ENCODE measurements around the gene CCDC9B. TPM values are rescaled to one million over a fixed set of nuclear protein-coding genes. Genes with fewer than 3 reads are reported as not detected.
A peak's percentile ranks its signal among the peaks of the same experiment; 100 is the strongest.

CCDC9B gene
- total and polyA plus RNA-seq, 2 of the 4 experiments (the other 2 are of a cell fraction) = 19.7 to 30.9 TPM

- POLR2A ChIA-PET (ENCODE audit: unreplicated experiment) = no interaction called here
- Histone ChIP-seq H3K18ac (ENCODE audit: low read depth, low read length) (peak overlapping the region; percentile 26; the same call in 1 of the 2 replicates), H4K5ac (ENCODE audit: low read depth, low read length) (no peak overlapping the region; the same call in 1 of the 2 replicates), H4K20me1 (ENCODE audit: insufficient read depth, low read length) (peaks cover 3% of the 10 kb centered on the region; the same call in 1 of the 2 replicates), H2AK5ac (ENCODE audit: low read depth, low read length) (peak overlapping the region; percentile 87), H3K9ac (ENCODE audit: low read depth, low read length) (peak overlapping the region; percentile 8; the same call in 1 of the 2 replicates), H3K23ac (ENCODE audit: low read depth, low read length) (peak overlapping the region; percentile 77; the same call in 1 of the 2 replicates), H2BK120ac (ENCODE audit: low read depth, low read length) (peak overlapping the region; percentile 66; the same call in 1 of the 2 replicates), H3K27ac (ENCODE audit: insufficient read depth, low read length) (peak overlapping the region; percentile 60), H2AFZ (replicated peaks; ENCODE audit: low read length, poor library complexity) (peak overlapping the region; percentile 38), H2BK20ac (ENCODE audit: low read depth, low read length) (no peak overlapping the region), H3K27me3 (ENCODE audit: control insufficient read depth, insufficient read depth, low read length) (no peaks in the 10 kb centered on the region), H2AK9ac (replicated peaks; ENCODE audit: low read depth, low read length, poor library complexity) (peak overlapping the region; percentile 84), H4K8ac (ENCODE audit: low read depth in 2 of 2, low read length in 2 of 2) (peak overlapping the region; percentile 36 to 55; a peak in 2 of 4 replicates), H3K9me1 (ENCODE audit: insufficient read depth, low read length) (peaks cover 34% of the 10 kb centered on the region), H2BK5ac (ENCODE audit: low read depth, low read length, poor library complexity, severe bottlenecking) (peak overlapping the region; percentile 87), H3K14ac (replicated peaks; ENCODE audit: low read depth, low read length) (peak overlapping the region; percentile 60; the same call in 1 of the 2 replicates), H3K56ac (ENCODE audit: extremely low read depth, insufficient read depth, low read length) (no peak overlapping the region), H3K4me3 (ENCODE audit: insufficient read depth, low read depth, low read length) (no peak overlapping the region), H3K79me1 (ENCODE audit: low read depth in 1 of 2, low read length in 2 of 2) (peaks cover 24 to 81% of the 10 kb centered on the region in 2 experiments; a peak in 3 of 4 replicates), H3K4me1 (ENCODE audit: control insufficient read depth, insufficient read depth, low read length) (peaks cover 38% of the 10 kb centered on the region), H3K4me2 (ENCODE audit: low read depth, low read length) (no peak overlapping the region), H3K9me3 (ENCODE audit: control insufficient read depth, insufficient read depth, low read length) (no peaks in the 10 kb centered on the region), H2BK15ac (ENCODE audit: low read depth, low read length) (no peak overlapping the region; the same call in 2 of the 3 replicates), H4K91ac (ENCODE audit: insufficient read depth, low read depth, low read length) (peak overlapping the region; percentile 70; the same call in 1 of the 2 replicates), H3K36me3 (ENCODE audit: control insufficient read depth, insufficient read depth, low read length) (peaks cover 19% of the 10 kb centered on the region), H3K4ac (ENCODE audit: low read depth, low read length) (peak overlapping the region; percentile 67)
- TF ChIP-seq, protein P1, sequence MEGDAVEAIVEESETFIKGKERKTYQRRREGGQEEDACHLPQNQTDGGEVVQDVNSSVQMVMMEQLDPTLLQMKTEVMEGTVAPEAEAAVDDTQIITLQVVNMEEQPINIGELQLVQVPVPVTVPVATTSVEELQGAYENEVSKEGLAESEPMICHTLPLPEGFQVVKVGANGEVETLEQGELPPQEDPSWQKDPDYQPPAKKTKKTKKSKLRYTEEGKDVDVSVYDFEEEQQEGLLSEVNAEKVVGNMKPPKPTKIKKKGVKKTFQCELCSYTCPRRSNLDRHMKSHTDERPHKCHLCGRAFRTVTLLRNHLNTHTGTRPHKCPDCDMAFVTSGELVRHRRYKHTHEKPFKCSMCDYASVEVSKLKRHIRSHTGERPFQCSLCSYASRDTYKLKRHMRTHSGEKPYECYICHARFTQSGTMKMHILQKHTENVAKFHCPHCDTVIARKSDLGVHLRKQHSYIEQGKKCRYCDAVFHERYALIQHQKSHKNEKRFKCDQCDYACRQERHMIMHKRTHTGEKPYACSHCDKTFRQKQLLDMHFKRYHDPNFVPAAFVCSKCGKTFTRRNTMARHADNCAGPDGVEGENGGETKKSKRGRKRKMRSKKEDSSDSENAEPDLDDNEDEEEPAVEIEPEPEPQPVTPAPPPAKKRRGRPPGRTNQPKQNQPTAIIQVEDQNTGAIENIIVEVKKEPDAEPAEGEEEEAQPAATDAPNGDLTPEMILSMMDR (conservative IDR thresholded peaks at IDR 0.05; ENCODE audit: low read depth, low read length) = no peak
- TF ChIP-seq RFX5 (IDR thresholded peaks at IDR 0.05; ENCODE audit: low read depth, low read length) (no peak), MAFK (IDR thresholded peaks at IDR 0.05; ENCODE audit: low read depth, low read length) (no peak), RCOR1 (IDR thresholded peaks at IDR 0.05; ENCODE audit: insufficient replicate concordance, low read length) (no peak), SMC3 (IDR thresholded peaks at IDR 0.05; ENCODE audit: low read depth, low read length) (no peak), NFE2L2 (IDR thresholded peaks at IDR 0.05; ENCODE audit: low read depth, low read length) (no peak), BHLHE40 (IDR thresholded peaks at IDR 0.05; ENCODE audit: low read depth, low read length) (no peak), CHD1 (IDR thresholded peaks at IDR 0.05; ENCODE audit: low read depth, low read length) (no peak), ELK1 (IDR thresholded peaks at IDR 0.05; ENCODE audit: borderline replicate concordance, low read depth, low read length) (no peak), FOS (IDR thresholded peaks at IDR 0.05; ENCODE audit: low read depth, low read length) (no peak), MAZ (IDR thresholded peaks at IDR 0.05; ENCODE audit: borderline replicate concordance, low read depth, low read length) (no peak)
- CTCF ChIA-PET = interaction anchor here (0.7 to 1.0 kb wide), 2 partner anchors 10 to 14 kb away, joined by 4 to 5 read pairs; no protein-coding TSS in a partner anchor
- ATAC-seq (ENCODE audit: low read depth) (no peak), DNase-seq (no peak)
- BruUV-seq (replicated peaks) = no TSS peak
- 100% methylated on average over 1 of the region's 3 CpGs; no CpG with 5 or more reads in 1 of the 2 experiments for WGBS, 2 experiments (ENCODE audit: extremely low coverage in 2 of 2, insufficient read length in 1 of 2)
- intact Hi-C loops (cut with micrococcal nuclease) = no loop called here
- dilution Hi-C loops (cut with HindIII; ENCODE audit: low sequenced_read_pairs, unreplicated experiment) = no loop called here
- in situ Hi-C loops (cut with MboI; ENCODE audit: low sequenced_read_pairs) = no loop called here
These were observed 6.2 kb downstream of the CCDC9B start for GRCh38 chr15:40334541-40334940.

Measured in IMR-90 (cell line).